Stomach (tissue), 4 donors: Measurements from ENCODE around the gene LY9.

Experiments
- CTCF ChIP-seq, 7 experiments: fragments of 450-650 bp in 4 of 7; fragments of 200-600 bp in 3 of 7; sonication (generic) in 3 of 7; IDR thresholded peaks; one replicate each; pipeline ENCODE4 v1.5.1; 2016 to 2019; ENCODE audit warnings: antibody characterized with exemption in 7 of 7, control low read depth in 2 of 7, mild to moderate bottlenecking in 1 of 7
- EP300 ChIP-seq: sonication (generic); formaldehyde crosslinking; IDR thresholded peaks from one replicate; pipeline ENCODE4 v1.6.1; 2017; ENCODE audit warnings: antibody characterized with exemption

- TF ChIP-seq CTCF (IDR thresholded peaks at IDR 0.05) (no peak), EP300 (no peak)
Observed at GRCh38 chr1:160752924-160753323, 43.0 kb upstream of the LY9 start.
